ENCODE measurements around the gene GATAD2B.

The GATAD2B gene

DNA sequence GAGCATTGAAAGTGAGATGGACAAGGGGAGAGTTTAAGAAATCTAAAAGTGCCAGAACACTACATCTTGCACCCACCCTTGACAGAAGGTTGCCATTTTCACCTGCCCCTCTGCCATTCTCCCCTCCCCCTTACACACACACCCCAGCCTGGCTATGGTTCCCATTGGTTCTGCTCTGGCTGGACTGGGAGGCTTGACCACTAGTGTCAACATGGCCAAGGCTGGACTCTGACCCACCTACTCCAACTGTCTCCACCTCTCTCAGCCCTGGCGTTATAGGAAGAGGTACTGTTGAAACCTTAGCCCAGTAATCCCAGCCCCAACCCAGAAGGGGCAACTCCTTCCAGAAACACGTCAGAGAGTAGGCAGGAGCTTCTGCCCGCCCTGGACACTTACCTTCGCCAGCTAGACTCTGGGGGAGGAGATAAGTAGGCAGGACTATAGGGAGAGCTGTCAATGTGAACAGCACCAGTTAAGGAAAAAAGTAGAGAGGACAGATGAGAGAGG, 31.1 kb upstream of the GATAD2B start:
- no peak for DNase-seq (ENCODE audit: low read depth, low spot score)
- H3K27ac ChIP-seq: no peak overlapping the region

DNA sequence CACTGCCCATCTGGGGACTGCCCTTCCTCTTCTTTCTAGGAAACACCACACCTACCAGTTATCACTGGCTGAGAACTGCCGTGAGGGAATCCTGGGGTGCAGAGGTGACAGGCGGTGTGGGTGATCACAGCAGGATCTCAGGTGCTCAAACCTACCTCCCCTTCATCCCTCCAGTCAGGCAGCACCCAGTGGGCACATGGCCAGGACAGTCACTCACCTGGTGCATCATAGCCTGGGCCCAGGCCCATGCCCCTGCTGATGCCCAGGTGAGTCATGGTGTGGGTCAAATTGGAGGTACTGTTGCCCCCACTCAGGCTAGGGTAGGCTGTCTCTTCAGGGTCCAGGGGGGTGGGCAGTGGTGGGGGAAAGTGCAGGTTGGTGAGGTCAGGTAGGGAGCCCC, 29.0 kb upstream of the GATAD2B start:
- no peak overlapping the region for H3K27ac ChIP-seq

DNA sequence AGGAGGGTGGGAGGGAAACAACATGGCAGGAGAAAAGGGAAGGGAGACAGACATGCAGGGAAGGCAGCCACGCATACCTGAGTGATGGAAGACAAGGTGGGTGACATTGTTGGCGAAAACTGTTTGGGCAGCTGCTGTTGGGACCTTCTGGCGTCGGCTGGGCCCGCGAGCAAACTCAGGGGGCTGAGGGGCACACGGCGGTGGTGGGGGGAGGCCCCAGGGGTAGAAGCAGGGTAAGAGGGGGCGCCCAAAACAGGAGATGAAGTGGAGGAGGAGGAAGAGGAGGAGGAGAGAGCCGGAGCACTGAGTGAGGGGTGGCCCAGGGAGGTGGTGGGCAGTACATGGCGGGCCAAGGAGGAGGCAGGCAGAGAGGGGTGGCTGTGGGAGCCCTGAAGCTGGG, 28.4 kb upstream of the GATAD2B start:
- no peak for DNase-seq (ENCODE audit: low read depth, low spot score)
- no peak overlapping the region for H3K27ac ChIP-seq

More for the DNA sequence above, 29.0 kb upstream of the GATAD2B start:
- DNase-seq (ENCODE audit: low read depth, low spot score): no peak

DNA sequence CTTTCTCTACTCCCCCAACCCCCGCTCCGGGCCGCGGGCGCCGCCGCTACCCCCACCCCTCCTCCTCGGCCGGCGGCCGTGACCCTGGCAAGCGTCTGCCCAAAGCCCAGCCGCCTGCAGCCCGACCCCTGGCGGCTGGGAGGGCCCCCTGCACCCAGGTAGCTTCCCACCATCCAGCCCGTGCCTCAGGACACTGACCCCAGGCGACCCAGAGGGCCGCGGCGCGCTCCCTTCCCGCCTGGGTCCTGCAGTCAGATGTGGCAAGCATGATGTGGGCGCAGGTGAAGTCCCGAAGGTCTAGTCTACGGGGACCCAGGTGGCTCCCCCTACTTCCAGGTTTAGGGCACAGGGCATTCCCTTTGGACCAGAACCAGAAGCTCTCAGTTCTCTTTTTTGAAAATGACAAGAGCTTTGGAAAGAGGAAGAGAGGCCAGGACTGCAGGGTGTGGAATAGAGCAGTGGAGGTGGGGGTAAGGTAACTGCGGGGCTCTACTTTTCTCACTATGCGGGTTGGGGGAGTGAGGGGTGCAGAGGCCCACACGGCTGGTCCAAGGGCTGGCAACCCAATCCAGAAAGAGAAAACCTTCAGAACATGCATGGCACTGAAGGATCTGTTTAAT, 24.0 kb upstream of the GATAD2B start, which contains the start of gene DENND4B:
TSS of gene DENND4B (minus strand) at position 97 of the 620 bp plus-strand sequence. CDS start 2,344 bp downstream, outside the sequence.
- peak within 1 kb of the TSS; percentile 81 for H3K27ac ChIP-seq
- DNase-seq (ENCODE audit: low read depth, low spot score): no peak

DNA sequence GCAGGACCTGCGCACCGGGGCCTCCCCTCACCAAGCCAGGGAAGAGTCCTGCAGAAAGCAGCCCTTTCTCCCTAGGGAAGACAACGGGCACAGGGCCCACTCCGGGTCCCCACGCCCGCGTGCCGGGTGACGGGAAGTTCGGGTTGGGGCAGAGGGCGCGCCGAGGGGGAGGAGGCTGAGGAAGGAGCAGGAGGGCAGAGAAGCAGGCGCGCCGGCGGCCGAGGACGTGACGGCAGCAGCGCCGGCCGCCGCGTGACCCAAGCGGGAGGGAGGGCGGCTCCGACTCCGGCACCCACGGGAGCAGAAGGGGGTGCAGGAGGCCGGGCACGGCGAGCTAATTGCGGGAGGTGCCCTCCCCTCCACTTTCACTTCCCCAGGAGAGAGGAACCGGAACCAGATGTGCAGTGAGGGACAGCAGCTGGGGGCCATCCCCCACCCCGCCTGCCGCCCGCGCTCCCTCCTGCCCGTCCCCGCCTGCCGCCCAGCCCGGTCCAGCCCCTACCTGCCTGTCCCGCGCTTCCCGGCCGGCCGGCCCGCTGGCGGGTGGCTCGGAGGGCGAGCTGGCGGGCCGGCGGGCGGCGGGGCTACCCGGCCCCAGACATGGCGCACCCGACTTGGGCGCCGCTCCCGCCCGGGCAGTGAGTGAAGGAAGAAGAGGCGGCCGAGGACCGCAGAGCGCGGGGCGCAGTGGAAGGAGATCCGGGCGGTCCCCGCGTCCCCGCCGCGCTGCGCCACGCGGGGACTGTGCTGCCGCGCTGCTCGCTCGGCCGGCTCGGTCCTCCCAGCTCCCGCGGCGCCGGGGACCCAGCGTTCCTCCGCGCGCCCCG, 23.2 kb upstream of the GATAD2B start:
- H3K27ac ChIP-seq: peak overlapping the region; percentile 81
- no peak for DNase-seq (ENCODE audit: low read depth, low spot score)

DNA sequence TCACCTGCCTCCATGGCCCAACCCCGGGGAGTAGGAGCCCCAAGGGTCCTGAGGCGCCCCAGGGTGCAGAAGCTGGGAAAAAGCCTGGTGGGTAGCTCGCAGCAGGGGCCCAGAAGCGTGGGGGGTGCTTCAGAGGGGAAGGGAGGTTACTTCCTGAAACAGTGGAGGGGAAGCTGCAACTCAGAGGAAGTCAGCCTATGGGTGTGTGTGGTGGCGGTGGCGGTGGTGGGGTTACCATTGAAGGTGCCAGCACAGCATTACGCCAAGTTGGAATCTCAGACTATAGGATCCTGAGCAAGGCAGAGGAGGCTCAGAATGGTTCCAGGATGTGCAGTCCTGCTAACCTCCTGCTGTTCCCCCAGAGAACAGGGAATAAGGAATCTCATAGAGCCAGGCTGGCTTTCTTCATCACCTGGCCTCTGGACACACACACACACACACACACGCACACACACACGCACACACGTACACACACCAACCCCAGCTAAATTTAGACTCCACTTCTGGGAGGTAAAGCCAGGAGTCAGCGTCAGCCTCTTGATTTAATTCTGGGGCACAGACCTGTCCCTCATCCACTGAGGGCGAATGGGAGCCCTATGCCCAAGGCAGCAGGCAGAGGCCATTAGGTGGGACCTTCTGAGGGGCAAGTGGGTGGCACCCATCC, 22.5 kb upstream of the GATAD2B start:
- DNase-seq (ENCODE audit: low read depth, low spot score): no peak
- H3K27ac ChIP-seq: peak overlapping the region; percentile 81

DNA sequence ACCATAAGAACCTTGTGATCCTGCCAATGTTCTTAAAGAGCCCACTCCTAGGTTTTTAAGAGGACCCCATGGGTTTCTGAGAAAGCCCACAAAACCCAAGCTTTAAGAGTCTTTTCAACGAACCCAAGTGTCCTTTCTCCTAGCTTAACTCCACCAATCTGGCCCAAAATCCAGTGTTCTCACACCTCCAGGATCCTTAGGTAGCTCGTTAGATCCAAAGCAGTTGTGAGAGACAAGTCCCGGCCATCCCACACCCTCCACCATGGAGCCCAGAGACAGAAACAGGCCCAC, 22.0 kb upstream of the GATAD2B start:
- H3K27ac ChIP-seq: peak overlapping the region; percentile 81
- DNase-seq (ENCODE audit: low read depth, low spot score): no peak

DNA sequence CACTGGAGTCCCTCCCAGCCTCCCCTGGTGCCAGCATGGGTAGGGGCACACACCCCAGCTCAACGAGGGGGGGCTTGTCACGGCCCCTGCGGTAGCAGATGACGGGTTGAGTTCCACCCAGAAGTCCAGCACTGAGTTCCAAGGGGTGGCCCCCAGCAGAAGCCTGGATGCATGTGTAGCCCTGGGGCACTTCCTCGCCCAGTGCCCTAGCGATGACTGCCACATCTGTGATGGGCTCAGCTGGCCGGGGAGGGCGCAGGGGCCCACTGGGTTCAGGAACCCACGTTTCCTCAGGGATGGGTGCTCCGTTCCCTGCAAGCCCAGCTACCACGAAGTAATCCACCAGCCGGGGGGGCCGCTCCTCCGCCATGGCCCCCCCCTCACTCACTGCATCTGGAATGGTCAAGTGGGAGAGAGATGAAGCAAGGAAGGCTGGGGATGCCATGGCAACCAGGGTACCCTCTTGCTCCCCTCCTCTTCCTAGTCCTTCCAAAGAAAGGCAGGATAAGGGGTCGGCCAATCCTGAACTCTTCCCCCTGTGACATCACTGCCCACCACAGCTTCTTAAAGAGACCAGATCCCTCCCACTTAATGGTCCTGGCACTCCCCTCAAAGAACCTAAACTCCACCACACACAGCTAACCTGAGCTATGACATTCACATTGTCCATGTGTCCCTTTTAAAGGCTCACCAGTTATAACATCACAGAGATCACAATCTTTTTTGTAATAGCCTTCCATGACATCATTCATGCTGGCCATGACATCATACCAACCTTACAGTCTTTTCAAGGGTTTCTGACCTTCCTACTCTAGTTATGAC, 21.4 kb upstream of the GATAD2B start:
- H3K27ac ChIP-seq: no peak overlapping the region
- no peak for DNase-seq (ENCODE audit: low read depth, low spot score)

DNA sequence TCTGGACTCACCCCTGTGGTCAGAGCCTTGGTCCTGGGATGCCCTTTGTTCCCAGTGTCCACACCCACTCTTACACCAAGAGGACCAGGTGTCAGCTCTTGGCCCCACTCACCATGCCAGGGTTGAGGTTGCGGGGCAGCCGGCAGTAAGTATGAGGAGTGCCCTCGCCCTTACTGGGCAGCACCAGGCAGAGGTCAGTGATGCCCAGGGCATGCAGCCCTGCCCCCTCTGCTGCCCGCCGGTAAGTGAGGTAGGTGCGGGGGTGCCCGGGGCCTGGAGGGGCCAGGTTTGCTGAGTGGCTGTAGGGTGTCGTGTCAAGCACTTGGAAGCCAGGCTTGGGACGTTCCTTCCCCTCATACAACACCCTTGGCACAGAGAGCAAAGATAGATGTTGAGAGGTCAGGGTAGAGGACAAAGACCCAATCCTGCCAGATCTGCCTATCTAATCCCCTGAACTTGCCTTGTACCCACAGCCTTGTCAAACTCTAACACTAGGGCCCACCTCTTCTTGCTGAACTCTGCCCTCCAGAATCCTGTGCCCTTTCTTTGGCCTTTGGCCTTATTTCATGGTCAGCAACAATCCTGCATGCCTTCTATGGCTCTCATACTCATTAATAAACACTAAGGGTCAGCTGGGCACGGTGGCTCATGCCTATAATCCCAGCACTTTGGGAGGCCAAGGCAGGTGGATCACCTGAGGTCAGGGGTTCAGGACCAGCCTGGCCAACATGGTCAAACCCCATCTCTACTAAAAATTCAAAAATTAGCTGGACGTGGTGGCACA, 20.2 kb upstream of the GATAD2B start:
- no peak for DNase-seq (ENCODE audit: low read depth, low spot score)
- H3K27ac ChIP-seq: no peak overlapping the region

DNA sequence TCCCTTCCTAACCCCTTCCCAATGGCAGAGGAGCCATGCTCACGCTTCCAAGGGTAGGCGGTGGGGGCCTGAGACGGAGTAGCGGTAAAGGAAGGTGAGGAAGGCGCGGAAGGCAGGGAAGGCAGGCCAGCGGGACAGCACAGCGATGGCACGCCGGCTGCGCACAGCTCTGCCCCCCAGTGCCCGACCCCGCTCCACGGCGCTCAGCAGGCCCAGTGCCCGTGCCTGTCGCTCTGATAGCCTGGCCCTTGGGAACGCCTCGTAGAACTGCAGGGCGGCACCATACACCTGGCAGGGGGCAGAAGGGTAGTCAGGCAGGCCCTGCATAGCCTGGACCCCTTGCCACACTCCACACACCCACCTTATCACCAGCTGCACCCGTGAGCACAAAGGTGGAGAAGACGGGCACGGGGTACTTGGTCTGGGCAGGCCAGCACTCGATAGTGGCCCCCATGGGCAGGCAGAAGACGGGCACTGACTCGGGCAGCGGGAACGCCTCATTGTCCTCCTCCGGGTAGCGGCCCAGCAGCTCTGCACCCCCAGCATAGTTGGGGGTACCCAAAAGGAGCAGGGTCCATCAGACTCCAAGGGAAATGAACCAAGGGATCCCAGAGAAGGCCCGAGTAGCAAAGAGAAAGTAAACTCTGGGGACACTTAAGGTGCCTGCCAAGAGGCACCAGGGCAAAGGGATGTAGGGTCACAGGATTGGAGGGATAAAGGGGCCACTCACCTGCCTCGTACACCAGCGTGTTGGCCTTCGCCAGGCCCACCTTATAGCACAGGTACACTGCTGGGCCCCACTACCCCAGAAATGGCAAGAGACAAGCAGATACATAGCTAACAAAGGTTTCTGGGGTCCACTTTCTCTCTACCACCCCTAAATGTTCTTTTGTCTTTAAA, 19.3 kb upstream of the GATAD2B start:
- DNase-seq (ENCODE audit: low read depth, low spot score): no peak
- H3K27ac ChIP-seq: no peak overlapping the region

DNA sequence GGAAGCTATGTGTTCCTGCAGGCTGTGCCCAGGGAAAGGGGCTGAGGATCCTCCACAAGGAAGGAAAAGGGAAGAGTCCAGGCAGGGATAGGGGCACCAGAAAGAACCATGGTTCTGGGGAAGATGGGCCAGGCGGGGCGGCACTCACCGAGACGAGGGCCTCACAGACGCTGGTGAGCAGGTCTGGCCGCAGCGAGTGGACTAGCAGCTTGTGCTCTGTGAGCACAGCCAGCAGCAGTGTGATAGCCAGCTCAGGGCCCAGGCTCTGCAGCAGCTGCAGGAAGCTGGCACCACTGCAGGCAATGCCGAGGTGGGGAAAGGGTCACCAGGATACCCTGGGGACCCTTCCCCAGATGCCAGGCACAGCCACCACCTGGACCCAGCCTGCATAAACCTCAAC, 18.0 kb upstream of the GATAD2B start:
- DNase-seq (ENCODE audit: low read depth, low spot score): no peak
- no peak overlapping the region for H3K27ac ChIP-seq

DNA sequence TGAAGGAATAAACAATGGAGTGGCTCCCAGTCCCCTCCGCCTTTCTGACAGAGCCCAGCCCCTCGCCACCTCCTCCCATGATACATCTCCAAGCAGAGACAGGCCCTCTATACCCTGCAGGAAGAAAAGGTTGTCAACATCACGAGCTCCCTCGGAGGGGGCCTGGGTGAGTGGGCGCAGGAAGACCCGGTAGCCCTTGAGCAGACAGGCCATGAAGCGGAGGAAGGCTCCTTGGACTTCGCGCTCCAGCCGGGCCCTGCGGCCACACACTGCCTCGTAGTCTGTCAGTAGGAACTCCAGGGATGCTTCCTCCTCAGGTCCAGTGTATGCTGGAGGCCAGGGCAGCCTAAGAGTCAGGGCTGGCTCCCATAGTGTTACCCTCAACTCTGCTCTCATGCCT, 16.7 kb upstream of the GATAD2B start:
- no peak overlapping the region for H3K27ac ChIP-seq
- no peak for DNase-seq (ENCODE audit: low read depth, low spot score)

DNA sequence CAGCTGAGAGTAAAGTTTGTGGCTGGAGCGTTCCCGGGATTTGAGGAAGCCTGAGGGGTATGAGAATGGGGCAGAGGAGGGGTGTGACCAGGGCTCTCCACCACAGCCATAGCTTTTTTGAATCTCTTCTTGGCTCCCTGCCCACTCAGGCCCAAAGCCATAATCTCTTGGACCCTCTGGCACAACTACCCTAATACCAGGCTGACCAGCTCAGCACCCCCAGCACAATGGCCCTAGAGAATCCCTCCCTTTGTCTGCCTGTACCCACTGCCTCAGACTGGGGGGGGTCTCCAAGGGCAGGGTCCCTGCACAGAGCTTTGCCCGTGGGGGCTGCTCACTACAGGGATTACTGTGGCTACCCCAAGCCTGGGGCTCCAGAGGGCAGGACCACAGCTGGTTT, 16.2 kb upstream of the GATAD2B start:
- no peak for DNase-seq (ENCODE audit: low read depth, low spot score)
- no peak overlapping the region for H3K27ac ChIP-seq

DNA sequence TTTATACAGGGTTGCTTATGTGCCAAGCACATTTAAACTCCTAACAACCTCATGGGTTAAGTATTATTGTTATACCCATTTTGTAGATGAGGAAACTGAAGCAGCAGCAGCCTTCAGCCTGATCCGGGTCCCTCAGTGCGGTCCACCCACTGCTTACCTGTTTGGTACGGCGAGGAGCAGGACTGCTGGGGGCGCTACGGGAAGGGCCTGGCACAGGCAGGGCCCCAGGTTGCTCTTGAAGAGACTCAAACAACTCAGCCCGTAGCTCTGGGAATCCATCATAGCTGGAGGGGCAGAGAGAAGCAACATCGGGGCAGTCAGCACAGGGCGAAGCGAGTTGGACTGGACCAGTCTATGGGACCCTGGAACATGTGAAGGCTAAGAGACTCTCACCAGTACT, 14.6 kb upstream of the GATAD2B start:
- DNase-seq (ENCODE audit: low read depth, low spot score): no peak
- no peak overlapping the region for H3K27ac ChIP-seq

DNA sequence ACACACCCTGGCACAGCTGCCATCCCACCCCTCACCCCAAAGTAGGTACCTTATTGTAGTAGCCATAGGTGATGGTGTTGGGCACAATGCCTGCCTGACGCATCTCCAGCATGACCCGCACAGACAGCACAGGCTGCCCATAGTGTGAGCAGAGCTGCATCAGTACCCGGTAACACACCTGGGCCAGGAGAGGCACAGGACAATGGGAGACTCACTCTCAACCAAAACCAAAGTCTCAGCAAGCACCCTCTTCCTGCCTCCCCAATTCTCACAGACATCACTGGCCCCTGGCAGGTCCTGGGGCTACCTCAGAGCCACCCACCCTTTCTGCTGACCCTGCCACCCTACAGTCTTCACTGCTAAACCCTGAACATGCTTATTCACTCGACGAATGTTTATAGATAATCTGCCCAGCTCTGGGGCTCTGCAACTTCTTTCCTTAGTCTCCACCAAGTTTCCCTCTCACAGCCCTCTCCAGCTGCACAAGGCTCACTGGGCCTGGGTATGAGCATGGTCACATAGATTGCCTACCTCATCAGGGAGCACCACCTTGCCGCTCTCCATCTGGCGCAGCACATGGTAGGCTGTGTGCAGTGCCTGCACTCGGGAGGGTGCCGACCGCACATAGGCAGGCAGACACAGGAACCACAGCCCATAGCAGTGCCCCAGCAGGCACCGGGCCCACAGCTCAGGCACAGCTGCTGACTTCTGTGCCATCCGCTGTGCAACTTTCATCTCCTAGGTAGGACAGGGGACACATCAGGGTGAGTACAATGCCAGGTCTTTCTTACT, 13.4 kb upstream of the GATAD2B start:
- no peak for DNase-seq (ENCODE audit: low read depth, low spot score)
- H3K27ac ChIP-seq: no peak overlapping the region

DNA sequence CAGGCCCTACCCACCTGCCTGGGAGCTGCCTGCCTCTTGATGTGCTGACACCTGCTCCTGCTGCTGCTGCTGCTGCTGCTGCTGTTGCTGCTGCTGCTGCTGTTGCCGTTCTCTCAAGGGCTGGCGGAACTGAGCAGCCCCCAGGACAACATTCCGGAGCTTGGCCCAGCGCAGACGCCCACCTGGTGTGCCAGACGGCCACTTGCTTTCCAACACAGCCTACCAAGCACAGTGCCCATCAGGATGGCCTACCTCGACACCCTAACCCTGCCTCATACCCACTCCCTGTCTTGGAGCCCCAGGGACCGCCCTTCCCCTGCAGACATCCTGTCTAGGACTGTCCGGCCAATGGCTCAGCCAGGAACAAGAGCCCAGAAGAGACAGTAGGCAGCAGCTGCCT, 12.0 kb upstream of the GATAD2B start:
- no peak overlapping the region for H3K27ac ChIP-seq
- no peak for DNase-seq (ENCODE audit: low read depth, low spot score)

DNA sequence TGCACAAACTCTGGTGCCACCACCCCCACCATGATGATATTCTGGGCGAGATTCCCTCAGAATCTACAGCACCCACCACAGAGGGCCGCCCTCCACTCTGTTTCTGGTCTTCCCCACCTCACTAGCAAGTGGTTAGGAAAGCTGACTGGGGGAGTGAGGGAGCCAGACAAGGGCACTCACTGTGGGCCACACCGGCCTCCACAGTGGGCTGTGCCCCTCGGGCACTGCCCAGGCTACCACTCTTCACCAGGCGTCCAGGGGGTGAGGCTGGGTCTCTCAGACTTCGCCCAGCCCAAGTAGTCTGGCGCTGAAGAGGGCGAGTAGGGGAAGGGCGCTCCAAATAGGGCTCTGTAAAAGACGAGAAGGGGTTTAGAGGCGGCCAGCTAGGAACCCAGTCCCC, 11.2 kb upstream of the GATAD2B start:
- no peak for DNase-seq (ENCODE audit: low read depth, low spot score)
- H3K27ac ChIP-seq: no peak overlapping the region

DNA sequence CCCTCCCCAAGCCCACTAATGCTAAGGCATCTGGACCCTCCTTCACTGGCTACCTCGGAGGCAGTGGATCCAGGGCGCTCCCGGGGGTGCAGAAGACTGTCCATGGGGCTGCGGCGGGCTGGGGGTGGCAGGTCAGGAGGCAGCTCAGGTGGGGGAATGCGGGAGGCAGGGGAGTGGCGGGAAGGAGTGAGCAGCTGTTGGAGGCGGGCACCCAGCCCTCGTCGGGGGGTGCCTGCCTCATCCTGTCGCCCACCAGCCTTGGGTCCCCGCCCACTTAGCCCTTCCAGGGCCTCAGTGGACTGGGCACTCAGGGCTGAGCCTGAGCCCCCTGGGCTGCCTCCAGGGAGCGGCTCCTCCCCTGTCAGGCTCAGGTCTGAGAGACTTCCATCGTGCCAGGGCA, 10.7 kb upstream of the GATAD2B start:
- DNase-seq (ENCODE audit: low read depth, low spot score): no peak
- H3K27ac ChIP-seq: no peak overlapping the region

Measured in epithelial cell of prostate (primary cell).